ENCODE results near the gene ADGRG2.

DNA sequence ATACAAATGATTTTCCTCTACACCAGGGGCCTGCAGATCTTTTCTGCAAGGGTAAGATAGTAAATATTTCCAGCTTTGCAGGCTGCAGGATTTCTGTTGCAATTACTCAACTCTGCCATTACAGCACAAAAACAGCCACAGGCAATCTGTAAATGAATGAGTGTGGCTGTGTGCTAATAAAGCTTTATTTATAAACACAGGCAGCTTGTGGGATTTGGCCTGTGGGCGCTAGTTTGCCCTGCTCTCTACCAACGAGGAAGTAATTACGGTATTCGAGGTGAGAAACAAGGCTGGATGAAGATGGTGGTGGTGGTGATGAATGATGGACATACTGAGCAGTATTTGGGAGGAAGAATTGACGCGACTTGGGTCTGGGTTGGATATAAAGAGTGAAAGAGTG is 30.7 kb downstream of the ADGRG2 start:
- TF ChIP-seq, protein P1, sequence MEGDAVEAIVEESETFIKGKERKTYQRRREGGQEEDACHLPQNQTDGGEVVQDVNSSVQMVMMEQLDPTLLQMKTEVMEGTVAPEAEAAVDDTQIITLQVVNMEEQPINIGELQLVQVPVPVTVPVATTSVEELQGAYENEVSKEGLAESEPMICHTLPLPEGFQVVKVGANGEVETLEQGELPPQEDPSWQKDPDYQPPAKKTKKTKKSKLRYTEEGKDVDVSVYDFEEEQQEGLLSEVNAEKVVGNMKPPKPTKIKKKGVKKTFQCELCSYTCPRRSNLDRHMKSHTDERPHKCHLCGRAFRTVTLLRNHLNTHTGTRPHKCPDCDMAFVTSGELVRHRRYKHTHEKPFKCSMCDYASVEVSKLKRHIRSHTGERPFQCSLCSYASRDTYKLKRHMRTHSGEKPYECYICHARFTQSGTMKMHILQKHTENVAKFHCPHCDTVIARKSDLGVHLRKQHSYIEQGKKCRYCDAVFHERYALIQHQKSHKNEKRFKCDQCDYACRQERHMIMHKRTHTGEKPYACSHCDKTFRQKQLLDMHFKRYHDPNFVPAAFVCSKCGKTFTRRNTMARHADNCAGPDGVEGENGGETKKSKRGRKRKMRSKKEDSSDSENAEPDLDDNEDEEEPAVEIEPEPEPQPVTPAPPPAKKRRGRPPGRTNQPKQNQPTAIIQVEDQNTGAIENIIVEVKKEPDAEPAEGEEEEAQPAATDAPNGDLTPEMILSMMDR (IDR thresholded peaks at IDR 0.05), result no peak
- TF ChIP-seq POLR2A (IDR thresholded peaks at IDR 0.05), result no peak

Data from adrenal gland (tissue), 5 donors.